ENCODE data around the gene RBM38. TPM values are rescaled to one million over a fixed set of nuclear protein-coding genes. Genes with fewer than 3 reads are reported as not detected.

The RBM38 gene
- total and polyA plus RNA-seq, 2 of the 13 experiments (the other 11 are each of a cell fraction or from before 2014, with no cell fraction given), result 24.2 to 34.2 TPM

- DNase-seq (ENCODE audit: low spot score) (no peak), FAIRE-seq (no peak), ATAC-seq (no peak)
- Histone ChIP-seq H3K9me3 (ENCODE audit: low read length) (no peaks in the 10 kb centered on the region), H3K9ac (ENCODE audit: insufficient read depth, low read depth, low read length) (no peak overlapping the region), H3K79me2 (ENCODE audit: insufficient read depth, low read length) (peaks cover 12% of the 10 kb centered on the region), H3K4me1 (ENCODE audit: insufficient read depth, low read length) (peaks cover 32% of the 10 kb centered on the region), H3K27me3 (ENCODE audit: control insufficient read depth in 1 of 2, insufficient read depth in 2 of 2, low read length in 2 of 2) (no peaks in the 10 kb centered on the region), H2AFZ (ENCODE audit: low read length) (no peak overlapping the region), H3K4me3 (replicated peaks in 1 of 3; ENCODE audit: insufficient read depth in 1 of 3, low read depth in 2 of 3, low read length in 3 of 3) (no peak overlapping the region), H4K20me1 (ENCODE audit: insufficient read depth, low read length) (no peaks in the 10 kb centered on the region; the same call in 1 of the 2 replicates), H3K27ac (ENCODE audit: extremely low read length, insufficient read depth, low read length) (no peak overlapping the region), H3K36me3 (replicated peaks in 1 of 2; ENCODE audit: control insufficient read depth in 1 of 2, insufficient read depth in 2 of 2, low read length in 2 of 2) (peaks cover 11 to 48% of the 10 kb centered on the region in 2 experiments), H3K4me2 (ENCODE audit: low read depth, low read length) (no peak overlapping the region)
- in situ Hi-C loops (cut with HindIII; ENCODE audit: extremely low pct_ligation_motif_present, low pct_unique_long_range_greater_than_20kb), result loop anchor here (25.0 kb wide), 1 partner anchor 818 kb away; no protein-coding TSS in a partner anchor
- intact Hi-C loops (cut with micrococcal nuclease; ENCODE audit: unreplicated experiment), result no loop called here
- POLR2A ChIA-PET, result interaction anchor here (0.9 kb wide), 1 partner anchor 41 kb away, joined by 3 read pairs; no protein-coding TSS in a partner anchor
- BruUV-seq (replicated peaks), result no TSS peak
- 88% methylated on average over 27 of the region's 27 CpGs for WGBS (ENCODE audit: low lambda C conversion rate)
- CTCF ChIA-PET (ENCODE audit: low intra/inter-chr PET ratio, low total read pairs), result no interaction called here
- no peak for TF ChIP-seq GZF1 (CRISPR knock-in tag; IDR thresholded peaks at IDR 0.05)
- TF ChIP-seq PAXIP1 (CRISPR knock-in tag; conservative IDR thresholded peaks at IDR 0.05), result no peak
- no peak for TF ChIP-seq ZBTB8A (CRISPR knock-in tag; IDR thresholded peaks at IDR 0.05; ENCODE audit: borderline replicate concordance, low read depth)
- TF ChIP-seq ZNF564 (CRISPR knock-in tag; IDR thresholded peaks at IDR 0.05), result no peak
- no peak for TF ChIP-seq TOPORS (CRISPR knock-in tag; IDR thresholded peaks at IDR 0.05)
- TF ChIP-seq HNRNPLL (IDR thresholded peaks at IDR 0.05; ENCODE audit: low read depth, low read length, poor library complexity, severe bottlenecking), result peak; percentile 18
- TF ChIP-seq RBFOX2 (IDR thresholded peaks at IDR 0.05; ENCODE audit: low read depth, low read length), result 0 out of 2 replicates have a peak, but pooled peaks have one; percentile 18
Observed at GRCh38 chr20:57394121-57395082, 3.2 kb downstream of the RBM38 start.
